Upper lobe of left lung (tissue), 4 donors: ENCODE results near the gene CDYL.

ENCODE experiments used
- CTCF ChIP-seq, 6 experiments: fragments of 450-650 bp in 4 of 6; fragments of 200-600 bp in 2 of 6; sonication (generic) in 2 of 6; IDR thresholded peaks; one replicate each; pipeline ENCODE4 v1.5.1; 2016 to 2019; ENCODE audit warnings: antibody characterized with exemption in 6 of 6
- POLR2AphosphoS5 ChIP-seq, 2 donors: sonication (generic); formaldehyde crosslinking; IDR thresholded peaks; one replicate each; pipeline ENCODE4 v1.5.1; 2017; ENCODE audit warnings: antibody characterized with exemption in 2 of 2

GRCh38 chr6:4937414-4937813 lies 161.2 kb downstream of the CDYL start:
- TF ChIP-seq POLR2AphosphoS5 (IDR thresholded peaks at IDR 0.05) = no peak
- TF ChIP-seq CTCF (IDR thresholded peaks at IDR 0.05) = no peak
